Transverse colon (tissue), 4 donors: Measurements from ENCODE around the gene SLC1A7. TPM values are rescaled to one million over a fixed set of nuclear protein-coding genes. Genes with fewer than 3 reads are reported as not detected.

Experiments
- DNase-seq: peaks from one replicate; pipeline ENCODE4 v3.0.0-alpha.2; 2019
- H3K27ac ChIP-seq, 4 donors: fragments of 200-600 bp; sonication (generic); 2 replicates each; pipeline ENCODE4 v1.5.1; 2016 to 2018; ENCODE audit warnings: inconsistent platforms in 4 of 4
- H3K27me3 ChIP-seq: fragments of 200-600 bp; sonication (generic); 2 replicates; pipeline ENCODE4 v1.5.1; 2017; ENCODE audit warnings: inconsistent platforms
- H3K36me3 ChIP-seq, 4 donors: fragments of 200-600 bp; sonication (generic); 2 replicates each; pipeline ENCODE4 v1.5.1; 2017 to 2019; ENCODE audit warnings: inconsistent platforms in 4 of 4
- H3K4me1 ChIP-seq, 4 donors: fragments of 200-600 bp; sonication (generic); 2 replicates each; pipeline ENCODE4 v1.5.1; 2017 to 2020; ENCODE audit warnings: inconsistent platforms in 4 of 4
- H3K4me3 ChIP-seq, 4 donors: fragments of 200-600 bp; sonication (generic); 1 replicate in 1 of 4; 2 replicates in 3 of 4; pipeline versions ENCODE4 v1.5.1 to v1.6.1; 2017 to 2019; ENCODE audit warnings: inconsistent platforms in 4 of 4
- H3K9me3 ChIP-seq, 2 donors: fragments of 200-600 bp; sonication (generic); 2 replicates each; pipeline ENCODE4 v1.5.1; 2017 to 2019; ENCODE audit warnings: inconsistent platforms in 2 of 2
- CTCF ChIP-seq, 5 experiments: fragments of 200-600 bp in 3 of 5; fragments of 450-650 bp in 2 of 5; sonication (generic) in 3 of 5; IDR thresholded peaks; 1 replicate in 2 of 5; 2 replicates in 3 of 5; pipeline ENCODE4 v1.5.1; 2016 to 2017; ENCODE audit warnings: antibody characterized with exemption in 5 of 5, inconsistent platforms in 3 of 5, mild to moderate bottlenecking in 2 of 5, moderate library complexity in 1 of 5
- EP300 ChIP-seq: sonication (generic); formaldehyde crosslinking; IDR thresholded peaks from one replicate; pipeline ENCODE4 v1.6.1; 2017; ENCODE audit warnings: antibody characterized with exemption, low read depth
- POLR2A ChIP-seq: fragments of 450-650 bp; IDR thresholded peaks from one replicate; pipeline ENCODE4 v1.6.1; 2016; ENCODE audit warnings: antibody characterized with exemption, mild to moderate bottlenecking, moderate library complexity
- POLR2AphosphoS5 ChIP-seq, 3 donors: sonication (generic); formaldehyde crosslinking; IDR thresholded peaks; one replicate each; pipeline ENCODE4 v1.6.1; 2016; ENCODE audit warnings: antibody characterized with exemption in 3 of 3
- WGBS, 2 donors: methylation state at CpG; one replicate each; pipeline ENCODE4 v1.1.5; 2018; ENCODE audit warnings: low coverage in 1 of 2; 5-methylcytosine and 5-hydroxymethylcytosine counted together
- in situ Hi-C, 4 donors: fragments of 200-750 bp; cut with MboI; loops; one replicate each; pipeline versions ENCODE4 v1.15.0 to v1.15.1; 2017; ENCODE audit warnings: low sequenced_read_pairs in 3 of 4, low pct_ligation_motif_present in 1 of 4, low pct_unique_long_range_greater_than_20kb in 1 of 4
- intact Hi-C: fragments of 100-400 bp; cut with DNase I; formaldehyde crosslinking; loops from one replicate; pipeline ENCODE4 v1.15.1; 2023; ENCODE audit warnings: low total_unique reads
- total RNA-seq, 4 donors: library from RNA; depleted of rRNA; stranded (reverse); fragments of >200 nt; gene quantifications; one replicate each; pipeline ENCODE4 v1.1.0, GENCODE V29; 2016

SLC1A7 gene
- total RNA-seq, 4 donors from 2014 or later = 1.1 to 1.6 (median 1.6) TPM; not detected in 1

- no peaks in the 10 kb centered on the region for H3K9me3 ChIP-seq
- WGBS, 2 donors = 89% methylated on average over 8 of the region's 8 CpGs; no CpG with 5 or more reads in 1 of the 2 donors
- TF ChIP-seq POLR2AphosphoS5 (IDR thresholded peaks at IDR 0.05) (no peak), CTCF (IDR thresholded peaks at IDR 0.05) (no peak), EP300 (no peak), POLR2A (no peak)
- no peaks in the 10 kb centered on the region for H3K4me1 ChIP-seq
- H3K4me3 ChIP-seq = no peak overlapping the region
- DNase-seq = peak; percentile 0
- H3K36me3 ChIP-seq = no peaks in the 10 kb centered on the region
- in situ Hi-C loops = no loop called here
- intact Hi-C loops = no loop called here
- peak overlapping the region in 1 of 4 donors; percentile 46 for H3K27ac ChIP-seq
- no peaks in the 10 kb centered on the region for H3K27me3 ChIP-seq
Observed at GRCh38 chr1:53074313-53075154, 67.9 kb downstream of the SLC1A7 start.

GRCh38 chr1:53073868-53074311 is 68.5 kb downstream of the SLC1A7 start:
- intact Hi-C loops (no loop called here), in situ Hi-C loops (no loop called here)
- Histone ChIP-seq H3K4me3 (no peak overlapping the region), H3K9me3 (no peaks in the 10 kb centered on the region), H3K27me3 (no peaks in the 10 kb centered on the region), H3K27ac (peak overlapping the region in 1 of 4 donors; percentile 46), H3K36me3 (no peaks in the 10 kb centered on the region), H3K4me1 (no peaks in the 10 kb centered on the region)
- DNase-seq = peak; percentile 8
- 64 to 67% methylated on average over 5 to 10 of the region's 10 CpGs for WGBS, 2 donors
- no peak for TF ChIP-seq CTCF (IDR thresholded peaks at IDR 0.05)
- TF ChIP-seq POLR2AphosphoS5 (IDR thresholded peaks at IDR 0.05) = no peak
- TF ChIP-seq EP300 = no peak
- TF ChIP-seq POLR2A = no peak

- no peaks in the 10 kb centered on the region for H3K4me1 ChIP-seq
- no peaks in the 10 kb centered on the region for H3K36me3 ChIP-seq
- no peaks in the 10 kb centered on the region for H3K27me3 ChIP-seq
- WGBS, 2 donors = 94 to 95% methylated on average over 3 to 7 of the region's 7 CpGs
- DNase-seq = no peak
- H3K27ac ChIP-seq = no peak overlapping the region
- no peaks in the 10 kb centered on the region for H3K9me3 ChIP-seq
- in situ Hi-C loops (no loop called here), intact Hi-C loops (no loop called here)
- no peak for TF ChIP-seq POLR2A
- TF ChIP-seq CTCF (IDR thresholded peaks at IDR 0.05) = no peak
- no peak for TF ChIP-seq EP300
- no peak for TF ChIP-seq POLR2AphosphoS5 (IDR thresholded peaks at IDR 0.05)
- H3K4me3 ChIP-seq = no peak overlapping the region
Observed at GRCh38 chr1:53073287-53073686, 69.2 kb downstream of the SLC1A7 start.

GRCh38 chr1:53071915-53072314 is 70.5 kb downstream of the SLC1A7 start:
- intact Hi-C loops (no loop called here), in situ Hi-C loops (no loop called here)
- DNase-seq = no peak
- Histone ChIP-seq H3K4me3 (no peak overlapping the region), H3K9me3 (no peaks in the 10 kb centered on the region), H3K4me1 (peaks cover 0 to under 1% (median 0%) of the 10 kb centered on the region in 4 donors), H3K27me3 (no peaks in the 10 kb centered on the region), H3K36me3 (no peaks in the 10 kb centered on the region), H3K27ac (no peak overlapping the region)
- 93 to 95% methylated on average over 1 of the region's 1 CpG for WGBS, 2 donors
- no peak for TF ChIP-seq CTCF (IDR thresholded peaks at IDR 0.05)
- TF ChIP-seq POLR2A = no peak
- no peak for TF ChIP-seq POLR2AphosphoS5 (IDR thresholded peaks at IDR 0.05)
- no peak for TF ChIP-seq EP300
